ENCODE measurements around the gene CNTNAP2.

DNA sequence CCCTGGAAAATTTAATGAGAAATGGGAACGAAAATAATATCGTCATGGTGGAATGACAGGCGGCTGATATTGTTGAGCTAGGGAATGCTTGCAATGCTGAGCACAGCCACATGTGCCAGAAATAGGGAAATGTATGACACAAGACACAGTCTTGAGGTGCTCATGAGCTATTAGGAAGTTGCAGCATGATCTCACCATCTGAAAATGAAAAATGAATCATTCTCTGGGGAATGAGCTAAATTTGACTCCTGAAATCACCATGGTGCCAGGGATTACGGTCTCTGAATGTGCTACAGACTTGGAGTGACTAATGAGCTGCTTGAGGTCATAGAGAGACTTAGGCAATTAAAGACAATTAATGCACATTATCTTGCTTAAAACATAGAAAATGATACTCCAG lies 845.0 kb downstream of the CNTNAP2 start:
- TF ChIP-seq POLR2A (IDR thresholded peaks at IDR 0.05), result no peak
- TF ChIP-seq, protein P1, sequence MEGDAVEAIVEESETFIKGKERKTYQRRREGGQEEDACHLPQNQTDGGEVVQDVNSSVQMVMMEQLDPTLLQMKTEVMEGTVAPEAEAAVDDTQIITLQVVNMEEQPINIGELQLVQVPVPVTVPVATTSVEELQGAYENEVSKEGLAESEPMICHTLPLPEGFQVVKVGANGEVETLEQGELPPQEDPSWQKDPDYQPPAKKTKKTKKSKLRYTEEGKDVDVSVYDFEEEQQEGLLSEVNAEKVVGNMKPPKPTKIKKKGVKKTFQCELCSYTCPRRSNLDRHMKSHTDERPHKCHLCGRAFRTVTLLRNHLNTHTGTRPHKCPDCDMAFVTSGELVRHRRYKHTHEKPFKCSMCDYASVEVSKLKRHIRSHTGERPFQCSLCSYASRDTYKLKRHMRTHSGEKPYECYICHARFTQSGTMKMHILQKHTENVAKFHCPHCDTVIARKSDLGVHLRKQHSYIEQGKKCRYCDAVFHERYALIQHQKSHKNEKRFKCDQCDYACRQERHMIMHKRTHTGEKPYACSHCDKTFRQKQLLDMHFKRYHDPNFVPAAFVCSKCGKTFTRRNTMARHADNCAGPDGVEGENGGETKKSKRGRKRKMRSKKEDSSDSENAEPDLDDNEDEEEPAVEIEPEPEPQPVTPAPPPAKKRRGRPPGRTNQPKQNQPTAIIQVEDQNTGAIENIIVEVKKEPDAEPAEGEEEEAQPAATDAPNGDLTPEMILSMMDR (IDR thresholded peaks at IDR 0.05), result no peak
